Endothelial cell of umbilical vein (primary cell): ENCODE data around the gene SCAP. TPM values are rescaled to one million over a fixed set of nuclear protein-coding genes. Genes with fewer than 3 reads are reported as not detected.

Experiments
- BruUV-seq: library from RNA; stranded (reverse); fragments of 400-500 nt; replicated peaks from 2 replicates; lab custom pipeline; 2021; lab: Mats Ljungman, UMichigan
- CTCF ChIA-PET: fragments of 300-600, 350-600 bp; sonication (Branson Sonifier 250); formaldehyde crosslinking; loops from one replicate; lab custom pipeline; 2021; ENCODE audit warnings: antibody characterized with exemption, inconsistent platforms; lab: Charles Lee
- POLR2A ChIA-PET: fragments of 300-600, 350-600 bp; sonication (Branson Sonifier 250); formaldehyde crosslinking; loops from one replicate; lab custom pipeline; 2021; ENCODE audit warnings: antibody characterized with exemption, inconsistent platforms; lab: Charles Lee
- DNase-seq: peaks from one replicate; pipeline ENCODE4 v3.0.0-alpha.2; 2011; ENCODE audit warnings: low read depth, low spot score
- FAIRE-seq: peaks from 2 replicates; lab custom pipeline; 2011; peaks lifted over from hg19 to GRCh38; lab: Jason Lieb, UNC
- H2AFZ ChIP-seq: 2 replicates; pipeline ENCODE4 v1.6.0; 2012; ENCODE audit warnings: low read depth, low read length, control low read depth, inconsistent platforms
- H3K27ac ChIP-seq: 2 replicates; pipeline ENCODE4 v1.5.1; 2011; ENCODE audit warnings: low read depth, mild to moderate bottlenecking, control low read depth, low read length, moderate library complexity; ENCODE audit not compliant: insufficient read depth
- H3K27me3 ChIP-seq, 2 experiments: 2 replicates each; pipeline versions ENCODE4 v1.6.0 to v1.6.1; 2011; ENCODE audit warnings: low read length in 2 of 2, mixed read lengths in 1 of 2; ENCODE audit not compliant: control insufficient read depth in 2 of 2, insufficient read depth in 2 of 2
- H3K36me3 ChIP-seq, 2 experiments: 2 replicates in 1 of 2; 3 replicates in 1 of 2; pipeline ENCODE4 v1.5.1; 2011; ENCODE audit warnings: low read length in 2 of 2, mild to moderate bottlenecking in 1 of 2, moderate library complexity in 1 of 2; ENCODE audit not compliant: control insufficient read depth in 2 of 2, insufficient read depth in 2 of 2; ENCODE audit errors: extremely low read depth in 1 of 2
- H3K4me1 ChIP-seq: 3 replicates; pipeline ENCODE4 v1.5.1; 2011; ENCODE audit warnings: mild to moderate bottlenecking, low read length; ENCODE audit not compliant: control insufficient read depth, insufficient read depth; ENCODE audit errors: extremely low read depth
- H3K4me2 ChIP-seq: 2 replicates; pipeline ENCODE4 v1.6.1; 2011; ENCODE audit warnings: low read length, control low read depth, mixed read lengths; ENCODE audit not compliant: insufficient read depth
- H3K4me3 ChIP-seq, 3 experiments: fragments of 200-600 bp in 1 of 3; sonication (generic), shearing (Covaris generic) in 1 of 3; replicated peaks in 1 of 3; 2 replicates each; pipeline ENCODE4 v1.5.1; 2011 to 2016; ENCODE audit warnings: control low read depth in 3 of 3, low read length in 3 of 3, mild to moderate bottlenecking in 2 of 3, inconsistent platforms in 1 of 3, low read depth in 1 of 3, moderate library complexity in 1 of 3; ENCODE audit not compliant: insufficient read depth in 1 of 3
- H3K79me2 ChIP-seq: 2 replicates; pipeline ENCODE4 v1.6.0; 2012; ENCODE audit warnings: low read length, inconsistent platforms; ENCODE audit not compliant: control insufficient read depth, insufficient read depth
- H3K9ac ChIP-seq: replicated peaks from 2 replicates; pipeline ENCODE3; 2011; ENCODE audit warnings: low read length, control low read depth; ENCODE audit not compliant: insufficient read depth; ENCODE audit errors: extremely low read depth
- H3K9me1 ChIP-seq: replicated peaks from 3 replicates; pipeline ENCODE4 v1.6.0; 2011; ENCODE audit warnings: mild to moderate bottlenecking, low read length; ENCODE audit not compliant: control insufficient read depth, insufficient read depth; ENCODE audit errors: extremely low read depth
- H3K9me3 ChIP-seq: replicated peaks from 2 replicates; pipeline ENCODE4 v1.5.1; 2012; ENCODE audit warnings: low read length, inconsistent platforms; ENCODE audit not compliant: control insufficient read depth, insufficient read depth
- H4K20me1 ChIP-seq: replicated peaks from 2 replicates; pipeline ENCODE3; 2011; ENCODE audit warnings: mild to moderate bottlenecking, low read length; ENCODE audit not compliant: control insufficient read depth, insufficient read depth; ENCODE audit errors: extremely low read depth
- EZH2 ChIP-seq: IDR thresholded peaks from 2 replicates; pipeline ENCODE4 v1.6.1; 2012; ENCODE audit warnings: borderline replicate concordance, low read depth, mild to moderate bottlenecking, moderate library complexity, low read length, inconsistent platforms; ENCODE audit not compliant: severe bottlenecking
- FOS ChIP-seq: IDR thresholded peaks from 2 replicates; pipeline ENCODE4 v1.6.1; 2011; ENCODE audit warnings: mild to moderate bottlenecking, low read length, moderate library complexity, borderline replicate concordance; ENCODE audit not compliant: insufficient read depth
- GATA2 ChIP-seq: IDR thresholded peaks from 2 replicates; pipeline ENCODE4 v1.7.0; 2011; ENCODE audit warnings: low read depth, mild to moderate bottlenecking, moderate library complexity, mixed read lengths, low read length; ENCODE audit not compliant: insufficient read length, insufficient read depth
- POLR2A ChIP-seq: IDR thresholded peaks from 2 replicates; pipeline ENCODE4 v1.6.1; 2012; ENCODE audit warnings: low read depth, mild to moderate bottlenecking, control low read depth, low read length
- POLR2AphosphoS5 ChIP-seq: IDR thresholded peaks from 2 replicates; pipeline ENCODE4 v1.6.1; 2012; ENCODE audit warnings: low read depth, mild to moderate bottlenecking, control low read depth, low read length, moderate library complexity; ENCODE audit not compliant: insufficient read depth
- dilution Hi-C: fragments of 300-500 bp; cut with MboI; formaldehyde crosslinking; loops from one replicate; pipeline ENCODE4 v1.15.0; 2019; ENCODE audit warnings: low sequenced_read_pairs; ENCODE audit not compliant: extremely low pct_ligation_motif_present
- intact Hi-C: fragments of 100-400 bp; cut with micrococcal nuclease; formaldehyde crosslinking; loops from one replicate; pipeline ENCODE4 v1.10.0; 2022
- polyA plus RNA-seq, 4 experiments: library from polyadenylated mRNA; depleted of rRNA in 3 of 4; stranded (reverse) in 3 of 4; unstranded in 1 of 4; fragments of >200 nt; gene quantifications; 2 replicates each; pipeline versions ENCODE4 v1.2.1 to v1.2.3, GENCODE V29; 2011 to 2012; ENCODE audit warnings: missing spikeins in 1 of 4
- total RNA-seq: library from RNA; stranded (reverse); gene quantifications from 2 replicates; pipeline ENCODE4 v1.2.3, GENCODE V29; 2021
- TF ChIP-seq, protein P1 (sequence below), 2 donors: IDR thresholded peaks; 1 replicate in 1 of 2; 2 replicates in 1 of 2; pipeline ENCODE4 v1.5.1; 2011; ENCODE audit warnings: low read length in 2 of 2, mild to moderate bottlenecking in 2 of 2, moderate library complexity in 2 of 2, control low read depth in 1 of 2, inconsistent platforms in 1 of 2, low read depth in 1 of 2; ENCODE audit not compliant: insufficient read depth in 1 of 2; ENCODE audit errors: extremely low read depth in 1 of 2

The SCAP gene
- total and polyA plus RNA-seq, 2 donors (not counting 3 experiments of a cell fraction or from before 2014, with no cell fraction given), result 34.7 to 59.0 TPM

DNA sequence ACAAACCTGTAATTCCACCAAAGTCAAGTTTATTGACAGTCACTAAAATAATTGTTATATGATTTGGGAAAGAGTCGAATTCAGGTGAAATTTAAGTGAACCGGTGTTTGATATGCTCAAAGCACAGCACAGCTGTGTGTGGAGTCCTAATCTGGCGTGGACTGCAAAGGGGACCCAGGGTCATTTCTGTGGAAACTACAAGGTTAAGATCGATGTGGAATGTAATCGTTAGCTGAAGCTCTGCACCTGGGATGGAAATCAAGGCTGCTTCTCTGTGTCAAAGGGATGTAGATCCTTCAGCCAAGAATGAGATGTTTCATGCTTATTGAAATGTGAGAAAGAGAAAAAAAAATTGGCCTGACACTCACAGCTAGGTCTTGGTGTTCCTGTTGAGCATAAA, 39.4 kb upstream of the SCAP start:
- Histone ChIP-seq H3K4me3 (no peak overlapping the region), H3K36me3 (peaks cover 4 to 5% of the 10 kb centered on the region in 2 experiments), H3K27me3 (no peaks in the 10 kb centered on the region), H2AFZ (no peak overlapping the region), H3K9ac (no peak overlapping the region), H3K4me2 (no peak overlapping the region), H3K9me1 (no peaks in the 10 kb centered on the region), H3K79me2 (peaks cover 25% of the 10 kb centered on the region), H3K27ac (no peak overlapping the region), H3K4me1 (peaks cover 12% of the 10 kb centered on the region), H4K20me1 (no peaks in the 10 kb centered on the region), H3K9me3 (no peaks in the 10 kb centered on the region)
- dilution Hi-C loops (no loop called here), intact Hi-C loops (no loop called here)
- TF ChIP-seq, protein P1, sequence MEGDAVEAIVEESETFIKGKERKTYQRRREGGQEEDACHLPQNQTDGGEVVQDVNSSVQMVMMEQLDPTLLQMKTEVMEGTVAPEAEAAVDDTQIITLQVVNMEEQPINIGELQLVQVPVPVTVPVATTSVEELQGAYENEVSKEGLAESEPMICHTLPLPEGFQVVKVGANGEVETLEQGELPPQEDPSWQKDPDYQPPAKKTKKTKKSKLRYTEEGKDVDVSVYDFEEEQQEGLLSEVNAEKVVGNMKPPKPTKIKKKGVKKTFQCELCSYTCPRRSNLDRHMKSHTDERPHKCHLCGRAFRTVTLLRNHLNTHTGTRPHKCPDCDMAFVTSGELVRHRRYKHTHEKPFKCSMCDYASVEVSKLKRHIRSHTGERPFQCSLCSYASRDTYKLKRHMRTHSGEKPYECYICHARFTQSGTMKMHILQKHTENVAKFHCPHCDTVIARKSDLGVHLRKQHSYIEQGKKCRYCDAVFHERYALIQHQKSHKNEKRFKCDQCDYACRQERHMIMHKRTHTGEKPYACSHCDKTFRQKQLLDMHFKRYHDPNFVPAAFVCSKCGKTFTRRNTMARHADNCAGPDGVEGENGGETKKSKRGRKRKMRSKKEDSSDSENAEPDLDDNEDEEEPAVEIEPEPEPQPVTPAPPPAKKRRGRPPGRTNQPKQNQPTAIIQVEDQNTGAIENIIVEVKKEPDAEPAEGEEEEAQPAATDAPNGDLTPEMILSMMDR (IDR thresholded peaks at IDR 0.05; ENCODE audit: extremely low read depth in 1 of 2, insufficient read depth in 1 of 2, low read depth in 1 of 2, low read length in 2 of 2), result no peak
- TF ChIP-seq FOS (no peak), EZH2 (no peak), POLR2A (no peak), POLR2AphosphoS5 (no peak), GATA2 (no peak)
- DNase-seq (no peak), FAIRE-seq (no peak)
- ChIA-PET CTCF (no interaction called here), POLR2A (interaction anchor here (0.6 kb wide), 1 partner anchor 308 kb away, joined by 7 read pairs; no protein-coding TSS in a partner anchor)
- no TSS peak for BruUV-seq
